HepG2 (cell line): Measurements from ENCODE around the gene CXADR. TPM values are rescaled to one million over a fixed set of nuclear protein-coding genes. Genes with fewer than 3 reads are reported as not detected.

ENCODE experiments used
- ARID4A ChIP-seq: sonication (generic); formaldehyde crosslinking; IDR thresholded peaks from 2 replicates; pipeline ENCODE4 v1.5.0; 2020; ENCODE audit warnings: mild to moderate bottlenecking, missing genetic modification reagents, borderline replicate concordance
- DPF2 ChIP-seq: sonication (generic); formaldehyde crosslinking; IDR thresholded peaks from 2 replicates; pipeline ENCODE4 v1.4.0; 2020; ENCODE audit warnings: mild to moderate bottlenecking, low read depth, missing genetic modification reagents, borderline replicate concordance
- ELK4 ChIP-seq: sonication (generic); formaldehyde crosslinking; IDR thresholded peaks from 2 replicates; pipeline ENCODE4 v1.9.0; 2021; ENCODE audit warnings: missing genetic modification reagents, borderline replicate concordance
- FOXM1 ChIP-seq: sonication (generic); formaldehyde crosslinking; IDR thresholded peaks from 2 replicates; pipeline ENCODE4 v1.5.0; 2020; ENCODE audit warnings: missing genetic modification reagents
- MTA1 ChIP-seq: sonication (generic); formaldehyde crosslinking; IDR thresholded peaks from 2 replicates; pipeline ENCODE4 v1.4.0; 2020; ENCODE audit warnings: missing genetic modification reagents, mild to moderate bottlenecking, borderline replicate concordance
- NFE2 ChIP-seq: sonication (generic); formaldehyde crosslinking; IDR thresholded peaks from 2 replicates; pipeline ENCODE4 v1.4.0; 2020; ENCODE audit warnings: missing genetic modification reagents
- NFRKB ChIP-seq: fragments of 450-650 bp; IDR thresholded peaks from 2 replicates; pipeline ENCODE4 v1.6.1; 2017
- PHF20 ChIP-seq: sonication (generic); formaldehyde crosslinking; IDR thresholded peaks from 2 replicates; pipeline ENCODE4 v1.5.0; 2020; ENCODE audit warnings: mild to moderate bottlenecking, missing genetic modification reagents
- POGZ ChIP-seq: sonication (generic); formaldehyde crosslinking; IDR thresholded peaks from 2 replicates; pipeline ENCODE4 v1.4.0; 2020; ENCODE audit warnings: mild to moderate bottlenecking, missing genetic modification reagents
- SIX4 ChIP-seq: sonication (generic); formaldehyde crosslinking; IDR thresholded peaks from 2 replicates; pipeline ENCODE4 v1.4.0; 2020; ENCODE audit warnings: missing genetic modification reagents
- SMC3 ChIP-seq: IDR thresholded peaks from 2 replicates; pipeline ENCODE4 v1.6.1; 2011; ENCODE audit warnings: low read length, improper control_type of control experiment
- SOX6 ChIP-seq, 2 experiments: fragments of 450-650 bp in 1 of 2; sonication (generic) in 1 of 2; formaldehyde crosslinking in 1 of 2; IDR thresholded peaks; 2 replicates each; pipeline versions ENCODE4 v1.4.0 to v1.6.1; 2017 to 2020; ENCODE audit warnings: antibody characterized with exemption in 1 of 2, mild to moderate bottlenecking in 1 of 2, missing genetic modification reagents in 1 of 2
- SP1 ChIP-seq, 2 experiments: fragments of 450-650 bp in 1 of 2; sonication (generic) in 1 of 2; formaldehyde crosslinking in 1 of 2; IDR thresholded peaks; 2 replicates each; pipeline versions ENCODE4 v1.4.0 to v1.6.1; 2016 to 2020; ENCODE audit warnings: missing genetic modification reagents in 1 of 2
- ZBTB49 ChIP-seq: sonication (generic); formaldehyde crosslinking; IDR thresholded peaks from 2 replicates; pipeline ENCODE4 v1.4.0; 2020; ENCODE audit warnings: missing genetic modification reagents, borderline replicate concordance
- ZC3H13 ChIP-seq: sonication (generic); formaldehyde crosslinking; IDR thresholded peaks from 2 replicates; pipeline ENCODE4 v1.8.1; 2023; ENCODE audit warnings: mild to moderate bottlenecking, missing genetic modification reagents, moderate library complexity
- ZFP36L2 ChIP-seq: sonication (generic); formaldehyde crosslinking; IDR thresholded peaks from 2 replicates; pipeline ENCODE4 v1.4.0; 2020; ENCODE audit warnings: missing genetic modification reagents
- ZMYM2 ChIP-seq: sonication (generic); formaldehyde crosslinking; IDR thresholded peaks from 2 replicates; pipeline ENCODE4 v1.8.0; 2022; ENCODE audit warnings: mild to moderate bottlenecking, missing genetic modification reagents
- ZNF230 ChIP-seq: sonication (generic); formaldehyde crosslinking; IDR thresholded peaks from 2 replicates; pipeline ENCODE4 v1.4.0; 2020; ENCODE audit warnings: mild to moderate bottlenecking, missing genetic modification reagents
- ZNF432 ChIP-seq: sonication (generic); formaldehyde crosslinking; IDR thresholded peaks from 2 replicates; pipeline ENCODE4 v1.5.0; 2020; ENCODE audit warnings: missing genetic modification reagents, mild to moderate bottlenecking, borderline replicate concordance
- ZNF44 ChIP-seq: sonication (generic); formaldehyde crosslinking; IDR thresholded peaks from 2 replicates; pipeline ENCODE4 v1.5.1; 2020; ENCODE audit warnings: mild to moderate bottlenecking, missing genetic modification reagents
- ZNF749 ChIP-seq: sonication (generic); formaldehyde crosslinking; IDR thresholded peaks from 2 replicates; pipeline ENCODE4 v1.8.0; 2022; ENCODE audit warnings: mild to moderate bottlenecking, missing genetic modification reagents, moderate library complexity, borderline replicate concordance
- ZNF781 ChIP-seq: sonication (generic); formaldehyde crosslinking; IDR thresholded peaks from 2 replicates; pipeline ENCODE4 v1.5.1; 2020; ENCODE audit warnings: borderline replicate concordance, mild to moderate bottlenecking, missing genetic modification reagents; ENCODE audit errors: not compliant biosample characterization
- polyA plus RNA-seq, 8 experiments: library from polyadenylated mRNA; depleted of rRNA in 3 of 8; stranded (reverse) in 7 of 8; unstranded in 1 of 8; fragments of >200 nt; fragmentation: Illumina TruSeq in 4 of 8; extraction: Trizol in 4 of 8; gene quantifications; 2 replicates each; pipeline versions ENCODE4 v1.2.1 to v1.2.3, GENCODE V29; 2011 to 2016; ENCODE audit warnings: low read depth in 4 of 8, missing spikeins in 1 of 8, mixed read lengths in 1 of 8; ENCODE audit not compliant: insufficient read depth in 1 of 8
- total RNA-seq, 5 experiments: library from RNA; depleted of rRNA; stranded (reverse); fragments of >200 nt; fragmentation: Illumina TruSeq; extraction: Trizol; gene quantifications; 2 replicates each; pipeline ENCODE4 v1.2.3, GENCODE V29; 2016; ENCODE audit warnings: low read depth in 1 of 5

The CXADR gene
- total and polyA plus RNA-seq, 2 of the 13 experiments (the other 11 are each of a cell fraction or from before 2014, with no cell fraction given), result 86.8 to 110 TPM

GRCh38 chr21:17472592-17473271 lies 40.1 kb upstream of the CXADR start (continued):
- no peak for TF ChIP-seq SIX4 (CRISPR knock-in tag)
- peak; percentile 36 for TF ChIP-seq SMC3
- peak; percentile 98 for TF ChIP-seq ZMYM2 (CRISPR knock-in tag)
- no peak for TF ChIP-seq ELK4 (CRISPR knock-in tag)
- no peak for TF ChIP-seq ZBTB49 (CRISPR knock-in tag)
- no peak; the same call in 1 of the 2 replicates for TF ChIP-seq MTA1
- TF ChIP-seq ZNF432 (CRISPR knock-in tag), result no peak
- TF ChIP-seq ARID4A (CRISPR knock-in tag), result peak; percentile 29; the same call in 1 of the 2 replicates
- TF ChIP-seq SP1 (IDR thresholded peaks at IDR 0.05), result no peak
- 0 out of 2 replicates have a peak, but pooled peaks have one; percentile 20 for TF ChIP-seq SP1 (CRISPR knock-in tag; IDR thresholded peaks at IDR 0.05)
- no peak for TF ChIP-seq ZNF44 (CRISPR knock-in tag)
- TF ChIP-seq NFE2 (CRISPR knock-in tag), result no peak
- TF ChIP-seq ZC3H13 (CRISPR knock-in tag), result no peak
- no peak for TF ChIP-seq ZNF749 (CRISPR knock-in tag)
- TF ChIP-seq FOXM1 (CRISPR knock-in tag), result no peak
- no peak for TF ChIP-seq ZNF781 (CRISPR knock-in tag)
- no peak for TF ChIP-seq NFRKB
- TF ChIP-seq DPF2 (CRISPR knock-in tag), result peak; percentile 92
- peak; percentile 94 for TF ChIP-seq POGZ (CRISPR knock-in tag)
- no peak for TF ChIP-seq SOX6 (IDR thresholded peaks at IDR 0.05)
- peak; percentile 95 for TF ChIP-seq SOX6 (CRISPR knock-in tag; IDR thresholded peaks at IDR 0.05)
- TF ChIP-seq ZNF230, result no peak
- TF ChIP-seq ZFP36L2 (CRISPR knock-in tag), result no peak
- no peak for TF ChIP-seq PHF20 (CRISPR knock-in tag)
